ENCODE measurements around the gene DBNL. TPM values are rescaled to one million over a fixed set of nuclear protein-coding genes. Genes with fewer than 3 reads are reported as not detected.

Gene DBNL
- total RNA-seq, 1 experiment from 2014 or later = 111 TPM

- CTCF ChIA-PET = interaction anchor here (0.5 kb wide), 1 partner anchor 21 kb away, joined by 3 read pairs; no protein-coding TSS in a partner anchor
- H3K4me1 ChIP-seq (ENCODE audit: control insufficient read depth, insufficient read depth, low read length) = no peaks in the 10 kb centered on the region; the same call in 1 of the 2 replicates
- TF ChIP-seq POLR2AphosphoS5 (IDR thresholded peaks at IDR 0.05; ENCODE audit: low read depth, low read length) (no peak), TCF7L2 (IDR thresholded peaks at IDR 0.05; ENCODE audit: low read depth, low read length) (no peak), CTCF (IDR thresholded peaks at IDR 0.05) (no peak), REST (IDR thresholded peaks at IDR 0.05; ENCODE audit: insufficient read depth in 1 of 2, low read depth in 2 of 2, low read length in 1 of 2) (no peak), SIN3A (IDR thresholded peaks at IDR 0.05; ENCODE audit: borderline replicate concordance, insufficient read depth, low read depth, low read length) (no peak)
- no peak overlapping the region for H3K27ac ChIP-seq (ENCODE audit: low read length)
- in situ Hi-C loops (cut with HindIII; ENCODE audit: low pct_unique_long_range_greater_than_20kb, low sequenced_read_pairs) = no loop called here
- no peaks in the 10 kb centered on the region for H3K9me3 ChIP-seq (ENCODE audit: control insufficient read depth, insufficient read depth, low read depth, low read length)
- no peak overlapping the region for H3K4me3 ChIP-seq (ENCODE audit: low read depth in 2 of 2, low read length in 2 of 2)
- no peaks in the 10 kb centered on the region for H3K36me3 ChIP-seq (ENCODE audit: control insufficient read depth, insufficient read depth, low read length)
- no TSS peak for BruUV-seq (replicated peaks)
- no peaks in the 10 kb centered on the region for H3K27me3 ChIP-seq (ENCODE audit: control insufficient read depth, insufficient read depth, low read length)
- ATAC-seq (no peak), DNase-seq (ENCODE audit: low read depth, low spot score) (no peak)
- intact Hi-C loops (cut with micrococcal nuclease; ENCODE audit: unreplicated experiment) = no loop called here
- POLR2A ChIA-PET = no interaction called here
These were observed 65.5 kb downstream of the DBNL start for GRCh38 chr7:44109991-44110390.

- Histone ChIP-seq H3K9me3 (ENCODE audit: control insufficient read depth, insufficient read depth, low read depth, low read length) (no peaks in the 10 kb centered on the region), H3K36me3 (ENCODE audit: control insufficient read depth, insufficient read depth, low read length) (no peaks in the 10 kb centered on the region), H3K4me1 (ENCODE audit: control insufficient read depth, insufficient read depth, low read length) (no peaks in the 10 kb centered on the region; the same call in 1 of the 2 replicates), H3K27me3 (ENCODE audit: control insufficient read depth, insufficient read depth, low read length) (no peaks in the 10 kb centered on the region), H3K4me3 (ENCODE audit: low read depth in 2 of 2, low read length in 2 of 2) (no peak overlapping the region), H3K27ac (ENCODE audit: low read length) (no peak overlapping the region)
- ChIA-PET CTCF (interaction anchor here (0.6 kb wide), 1 partner anchor 29 kb away, joined by 6 read pairs; no protein-coding TSS in a partner anchor), POLR2A (interaction anchor here (1.0 kb wide), 1 partner anchor 59 kb away, joined by 3 read pairs; no protein-coding TSS in a partner anchor)
- ATAC-seq (no peak), DNase-seq (ENCODE audit: low read depth, low spot score) (no peak)
- in situ Hi-C loops (cut with HindIII; ENCODE audit: low pct_unique_long_range_greater_than_20kb, low sequenced_read_pairs) (no loop called here), intact Hi-C loops (cut with micrococcal nuclease; ENCODE audit: unreplicated experiment) (no loop called here)
- BruUV-seq (replicated peaks) = no TSS peak
- no peak for TF ChIP-seq SIN3A (IDR thresholded peaks at IDR 0.05; ENCODE audit: borderline replicate concordance, insufficient read depth, low read depth, low read length)
- TF ChIP-seq REST (IDR thresholded peaks at IDR 0.05; ENCODE audit: insufficient read depth in 1 of 2, low read depth in 2 of 2, low read length in 1 of 2) = no peak
- TF ChIP-seq TCF7L2 (IDR thresholded peaks at IDR 0.05; ENCODE audit: low read depth, low read length) = no peak
- no peak for TF ChIP-seq POLR2AphosphoS5 (IDR thresholded peaks at IDR 0.05; ENCODE audit: low read depth, low read length)
- no peak for TF ChIP-seq CTCF (IDR thresholded peaks at IDR 0.05)
These were observed 66.5 kb downstream of the DBNL start for GRCh38 chr7:44110719-44111635.
